ENCODE results near the gene TESPA1.
A peak's percentile ranks its signal among the peaks of the same experiment; 100 is the strongest.
"Not testable (repeated sequence)": the region's sequence is repeated elsewhere in the genome, so short reads cannot be mapped to it uniquely, and the experiment has no call there.

TESPA1 gene

GRCh38 chr12:54989829-54990228 lies 5.3 kb upstream of the TESPA1 start:
- no peak for TF ChIP-seq CTCF (IDR thresholded peaks at IDR 0.05; ENCODE audit: low read depth, low read length)
- no peak overlapping the region for H3K27ac ChIP-seq
- no peak for DNase-seq
- H3K27me3 ChIP-seq (ENCODE audit: insufficient read depth, low read depth, severe bottlenecking) = no peaks in the 10 kb centered on the region
- no peaks in the 10 kb centered on the region for H3K9me3 ChIP-seq (ENCODE audit: severe bottlenecking)
- H3K36me3 ChIP-seq = no peaks in the 10 kb centered on the region
- H3K4me3 ChIP-seq (ENCODE audit: low read depth, low read length) = no peak overlapping the region

DNA sequence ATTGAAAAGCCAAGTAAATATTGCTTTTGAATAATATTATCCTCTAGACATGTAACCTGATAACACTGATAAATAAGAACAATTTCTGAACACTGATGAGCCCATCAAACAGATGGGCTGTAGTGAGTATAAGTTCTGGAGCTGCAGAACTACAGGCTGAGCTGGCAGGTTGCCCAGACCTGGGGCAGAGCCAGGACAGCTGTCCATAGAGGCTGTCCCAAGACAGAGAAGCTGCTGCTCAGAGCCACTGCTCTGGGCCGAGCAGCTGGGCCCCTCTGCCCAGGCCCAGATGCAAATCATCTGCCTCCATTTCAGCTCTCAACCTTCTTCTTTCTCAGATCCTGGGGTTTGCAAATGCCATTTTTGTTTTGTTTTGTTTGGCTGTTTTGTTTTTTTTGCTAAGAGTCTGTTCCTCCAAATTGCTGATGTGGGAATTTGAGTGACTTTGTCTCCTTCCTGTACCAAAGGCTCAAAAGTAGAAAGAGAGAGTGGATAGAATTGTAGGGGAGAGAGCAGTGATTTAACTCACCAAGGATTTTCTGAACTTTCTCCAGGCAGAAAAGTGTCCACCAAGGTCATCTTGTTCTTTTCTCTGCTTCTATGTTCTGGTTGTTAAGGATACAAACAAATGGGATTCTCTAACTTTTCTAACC lies 4.0 kb upstream of the TESPA1 start:
- H3K36me3 ChIP-seq = no peaks in the 10 kb centered on the region
- no peak overlapping the region for H3K4me3 ChIP-seq (ENCODE audit: low read depth, low read length)
- H3K9me3 ChIP-seq (ENCODE audit: severe bottlenecking) = no peaks in the 10 kb centered on the region
- no peak for TF ChIP-seq CTCF (IDR thresholded peaks at IDR 0.05; ENCODE audit: low read depth, low read length)
- no peak overlapping the region for H3K27ac ChIP-seq
- H3K27me3 ChIP-seq (ENCODE audit: insufficient read depth, low read depth, severe bottlenecking) = no peaks in the 10 kb centered on the region
- DNase-seq = peak; percentile 21

DNA sequence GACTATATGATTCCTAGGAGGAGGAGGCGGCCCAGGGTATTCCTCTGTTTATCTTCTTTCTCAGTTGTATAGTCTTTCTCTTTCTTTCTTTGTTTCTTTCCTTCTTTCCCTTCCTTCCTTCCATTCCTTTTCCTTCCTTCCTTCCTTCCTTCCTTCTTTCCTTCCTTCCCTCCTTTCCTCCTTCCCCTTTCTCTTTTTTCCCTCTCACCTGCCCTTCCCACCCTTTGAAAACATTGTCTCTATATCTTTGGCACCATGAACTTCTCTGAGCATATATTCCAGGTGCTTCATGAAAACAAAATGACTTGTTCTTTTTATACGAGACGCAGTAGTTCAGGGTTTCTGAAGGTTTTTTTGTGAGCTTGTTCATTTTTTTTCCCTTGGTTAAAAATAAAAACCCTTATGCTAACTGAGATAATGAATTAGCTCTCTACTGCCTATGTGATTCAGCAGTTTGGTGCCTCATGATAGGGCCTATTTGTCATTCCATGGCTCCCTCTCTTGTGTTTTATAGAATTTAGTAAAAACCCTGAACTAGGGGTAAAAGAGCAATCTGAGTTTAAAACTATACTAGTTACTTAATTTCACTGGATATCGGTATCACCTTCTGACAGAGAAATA lies 3.2 kb upstream of the TESPA1 start:
- H3K4me3 ChIP-seq (ENCODE audit: low read depth, low read length) = no peak overlapping the region
- no peak for TF ChIP-seq CTCF (IDR thresholded peaks at IDR 0.05; ENCODE audit: low read depth, low read length)
- no peaks in the 10 kb centered on the region for H3K9me3 ChIP-seq (ENCODE audit: severe bottlenecking)
- no peaks in the 10 kb centered on the region for H3K36me3 ChIP-seq
- H3K27me3 ChIP-seq (ENCODE audit: insufficient read depth, low read depth, severe bottlenecking) = no peaks in the 10 kb centered on the region
- no peak overlapping the region for H3K27ac ChIP-seq
- DNase-seq = no peak

DNA sequence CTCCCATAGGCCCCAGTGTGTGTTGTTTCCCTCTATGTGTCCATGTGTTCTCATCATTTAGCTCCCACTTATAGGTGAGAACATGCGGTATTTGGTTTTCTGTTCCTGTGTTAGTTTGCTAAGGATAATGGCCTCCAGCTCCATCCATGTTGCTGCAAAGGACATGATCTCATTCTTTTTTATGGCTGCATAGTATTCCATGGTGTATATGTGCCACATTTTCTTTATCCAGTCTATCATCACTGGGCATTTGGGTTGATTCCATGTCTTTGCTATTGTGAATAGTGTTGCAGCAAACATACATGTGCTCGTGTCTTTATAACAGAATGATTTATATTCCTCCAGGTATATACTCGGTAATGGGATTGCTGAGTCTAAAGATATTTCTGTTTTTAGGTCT lies 2.2 kb upstream of the TESPA1 start:
- not testable (repeated sequence) for H3K9me3 ChIP-seq (ENCODE audit: severe bottlenecking); H3K36me3 ChIP-seq; H3K27ac ChIP-seq; H3K27me3 ChIP-seq (ENCODE audit: insufficient read depth, low read depth, severe bottlenecking); DNase-seq; H3K4me3 ChIP-seq (ENCODE audit: low read depth, low read length)

DNA sequence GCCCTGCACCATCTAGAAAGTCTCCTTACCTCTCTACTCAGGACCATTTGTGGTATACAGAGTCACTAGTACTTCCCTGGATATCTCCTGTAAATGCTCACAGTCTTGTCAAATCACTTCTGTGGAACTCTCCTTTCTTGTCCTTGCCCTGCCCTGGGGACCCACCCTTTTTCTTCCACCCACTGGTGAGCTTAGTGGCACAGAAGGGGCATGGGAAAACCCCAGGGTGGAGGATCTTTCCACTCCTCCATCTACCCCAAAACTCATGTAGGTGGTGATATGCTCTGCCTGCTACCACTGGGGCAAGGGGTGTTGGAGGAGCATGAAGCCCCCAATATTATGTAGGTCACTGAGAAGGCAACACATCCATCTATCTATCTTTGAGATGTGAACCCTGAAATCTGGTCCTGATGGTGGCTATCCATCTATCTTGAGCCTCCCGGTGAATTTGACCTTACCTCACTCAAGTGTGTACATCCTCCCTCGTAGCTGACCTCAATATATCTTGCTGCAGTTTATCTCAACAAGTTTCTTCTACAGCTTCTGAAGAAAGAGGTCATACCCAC lies 943 bp downstream of the TESPA1 start:
- Histone ChIP-seq H3K27ac (no peak overlapping the region), H3K36me3 (no peaks in the 10 kb centered on the region), H3K4me3 (ENCODE audit: low read depth, low read length) (no peak overlapping the region), H3K9me3 (ENCODE audit: severe bottlenecking) (no peaks in the 10 kb centered on the region), H3K27me3 (ENCODE audit: insufficient read depth, low read depth, severe bottlenecking) (no peaks in the 10 kb centered on the region)
- DNase-seq = no peak
- TF ChIP-seq CTCF (IDR thresholded peaks at IDR 0.05; ENCODE audit: low read depth, low read length) = no peak

- no peak for DNase-seq
Observed at GRCh38 chr12:54981796-54982195, 2.8 kb downstream of the TESPA1 start.

More at GRCh38 chr12:54981796-54982195, 2.8 kb downstream of the TESPA1 start:
- no peak overlapping the region for H3K4me3 ChIP-seq (ENCODE audit: low read depth, low read length)
- no peaks in the 10 kb centered on the region for H3K27me3 ChIP-seq (ENCODE audit: insufficient read depth, low read depth, severe bottlenecking)
- no peak for TF ChIP-seq CTCF (IDR thresholded peaks at IDR 0.05; ENCODE audit: low read depth, low read length)
- no peaks in the 10 kb centered on the region for H3K36me3 ChIP-seq
- H3K9me3 ChIP-seq (ENCODE audit: severe bottlenecking) = no peaks in the 10 kb centered on the region
- H3K27ac ChIP-seq = no peak overlapping the region
